ENCODE results near the gene PIK3R3.
A peak's percentile ranks its signal among the peaks of the same experiment; 100 is the strongest.
"Not testable (repeated sequence)": the region's sequence is repeated elsewhere in the genome, so short reads cannot be mapped to it uniquely, and the experiment has no call there.

The PIK3R3 gene

GRCh38 chr1:46102769-46103476, 29.5 kb downstream of the PIK3R3 start:
- no peak for DNase-seq
- peaks cover 0 to 4% of the 10 kb centered on the region in 2 donors for H3K36me3 Mint-ChIP-seq
- H3K4me1 Mint-ChIP-seq = no peaks in the 10 kb centered on the region
- H3K27me3 Mint-ChIP-seq = no peaks in the 10 kb centered on the region
- no peak for ATAC-seq (replicated peaks)
- no peak overlapping the region for H3K4me3 Mint-ChIP-seq
- no peak overlapping the region for H3K27ac Mint-ChIP-seq
- H3K9me3 Mint-ChIP-seq = peaks cover 0 to 3% of the 10 kb centered on the region in 2 donors

- Mint-ChIP-seq H3K36me3 (peaks cover 0 to 4% of the 10 kb centered on the region in 2 donors), H3K27ac (no peak overlapping the region), H3K27me3 (no peaks in the 10 kb centered on the region), H3K4me1 (peaks cover 4 to 8% of the 10 kb centered on the region in 2 donors), H3K4me3 (no peak overlapping the region), H3K9me3 (peaks cover 0 to 6% of the 10 kb centered on the region in 2 donors)
- ATAC-seq (replicated peaks) (no peak), DNase-seq (no peak)
Observed at GRCh38 chr1:46099215-46099614, 33.2 kb downstream of the PIK3R3 start.

GRCh38 chr1:46098027-46098712, 34.3 kb downstream of the PIK3R3 start:
- H3K27me3 Mint-ChIP-seq = no peaks in the 10 kb centered on the region
- H3K9me3 Mint-ChIP-seq = peaks cover 0 to 6% of the 10 kb centered on the region in 2 donors
- H3K27ac Mint-ChIP-seq = no peak overlapping the region
- DNase-seq = no peak
- peaks cover 0 to 4% of the 10 kb centered on the region in 2 donors for H3K36me3 Mint-ChIP-seq
- H3K4me3 Mint-ChIP-seq = no peak overlapping the region
- ATAC-seq (replicated peaks) = peak in 1 of 2 donors; percentile 34
- peaks cover 4 to 8% of the 10 kb centered on the region in 2 donors for H3K4me1 Mint-ChIP-seq

GRCh38 chr1:46097149-46097472, 35.3 kb downstream of the PIK3R3 start:
- peaks cover 4 to 8% of the 10 kb centered on the region in 2 donors for H3K4me1 Mint-ChIP-seq
- H3K9me3 Mint-ChIP-seq = peaks cover 0 to 6% of the 10 kb centered on the region in 2 donors
- no peak overlapping the region for H3K27ac Mint-ChIP-seq
- H3K36me3 Mint-ChIP-seq = peaks cover 0 to 4% of the 10 kb centered on the region in 2 donors
- no peak overlapping the region for H3K4me3 Mint-ChIP-seq
- ATAC-seq (replicated peaks) (no peak), DNase-seq (no peak)
- H3K27me3 Mint-ChIP-seq = no peaks in the 10 kb centered on the region

GRCh38 chr1:46096269-46097148, 35.9 kb downstream of the PIK3R3 start:
- ATAC-seq (replicated peaks) = peak in 1 of 2 donors; percentile 31
- peaks cover 4 to 8% of the 10 kb centered on the region in 2 donors for H3K4me1 Mint-ChIP-seq
- no peak for DNase-seq
- no peak overlapping the region for H3K27ac Mint-ChIP-seq
- no peaks in the 10 kb centered on the region for H3K27me3 Mint-ChIP-seq
- H3K9me3 Mint-ChIP-seq = peaks cover 0 to 6% of the 10 kb centered on the region in 2 donors
- H3K36me3 Mint-ChIP-seq = peaks cover 0 to 4% of the 10 kb centered on the region in 2 donors
- H3K4me3 Mint-ChIP-seq = no peak overlapping the region

GRCh38 chr1:46095110-46095509, 37.3 kb downstream of the PIK3R3 start:
- not testable (repeated sequence) for ATAC-seq (replicated peaks); H3K36me3 Mint-ChIP-seq; H3K4me3 Mint-ChIP-seq; H3K27me3 Mint-ChIP-seq; H3K27ac Mint-ChIP-seq; H3K9me3 Mint-ChIP-seq; H3K4me1 Mint-ChIP-seq; DNase-seq

- peaks cover 0 to 6% of the 10 kb centered on the region in 2 donors for H3K9me3 Mint-ChIP-seq
- H3K4me1 Mint-ChIP-seq = peaks cover 4 to 8% of the 10 kb centered on the region in 2 donors
- H3K27ac Mint-ChIP-seq = no peak overlapping the region
- ATAC-seq (replicated peaks) (no peak), DNase-seq (no peak)
- no peak overlapping the region for H3K4me3 Mint-ChIP-seq
- H3K27me3 Mint-ChIP-seq = no peaks in the 10 kb centered on the region
- peaks cover 0 to 4% of the 10 kb centered on the region in 2 donors for H3K36me3 Mint-ChIP-seq
Observed at GRCh38 chr1:46094471-46095005, 37.9 kb downstream of the PIK3R3 start.

GRCh38 chr1:46093832-46094231, 38.6 kb downstream of the PIK3R3 start:
- not testable (repeated sequence) for H3K4me3 Mint-ChIP-seq; H3K27me3 Mint-ChIP-seq; H3K4me1 Mint-ChIP-seq; H3K9me3 Mint-ChIP-seq; ATAC-seq (replicated peaks); H3K36me3 Mint-ChIP-seq; H3K27ac Mint-ChIP-seq; DNase-seq

GRCh38 chr1:46087891-46088290, 44.5 kb downstream of the PIK3R3 start:
- no peak overlapping the region for H3K27ac Mint-ChIP-seq
- no peak for DNase-seq
- H3K27me3 Mint-ChIP-seq = no peaks in the 10 kb centered on the region

GRCh38 chr1:46086576-46086975, 45.9 kb downstream of the PIK3R3 start:
- ATAC-seq (replicated peaks) (no peak), DNase-seq (no peak)
- no peak overlapping the region for H3K4me3 Mint-ChIP-seq
- H3K27ac Mint-ChIP-seq = no peak overlapping the region
- H3K9me3 Mint-ChIP-seq = no peaks in the 10 kb centered on the region
- peaks cover 0 to 1% of the 10 kb centered on the region in 2 donors for H3K36me3 Mint-ChIP-seq
- H3K27me3 Mint-ChIP-seq = no peaks in the 10 kb centered on the region
- H3K4me1 Mint-ChIP-seq = no peaks in the 10 kb centered on the region

More at GRCh38 chr1:46087891-46088290, 44.5 kb downstream of the PIK3R3 start:
- Mint-ChIP-seq H3K36me3 (peaks cover 0 to 1% of the 10 kb centered on the region in 2 donors), H3K4me3 (no peak overlapping the region), H3K9me3 (no peaks in the 10 kb centered on the region), H3K4me1 (no peaks in the 10 kb centered on the region)
- ATAC-seq (replicated peaks) = no peak

- Mint-ChIP-seq H3K27me3 (no peaks in the 10 kb centered on the region), H3K4me1 (no peaks in the 10 kb centered on the region), H3K36me3 (peaks cover 0 to 1% of the 10 kb centered on the region in 2 donors), H3K27ac (no peak overlapping the region), H3K4me3 (no peak overlapping the region), H3K9me3 (no peaks in the 10 kb centered on the region)
- DNase-seq (no peak), ATAC-seq (replicated peaks) (no peak)
Observed at GRCh38 chr1:46084553-46085451, 47.6 kb downstream of the PIK3R3 start.

- H3K9me3 Mint-ChIP-seq = no peaks in the 10 kb centered on the region
- H3K27ac Mint-ChIP-seq = no peak overlapping the region
- H3K27me3 Mint-ChIP-seq = peaks cover 0 to 5% of the 10 kb centered on the region in 2 donors
- DNase-seq = no peak
- ATAC-seq (replicated peaks) = no peak
- H3K36me3 Mint-ChIP-seq = no peaks in the 10 kb centered on the region
- no peaks in the 10 kb centered on the region for H3K4me1 Mint-ChIP-seq
- H3K4me3 Mint-ChIP-seq = no peak overlapping the region
Observed at GRCh38 chr1:46083579-46083978, 48.9 kb downstream of the PIK3R3 start.

GRCh38 chr1:46081619-46082018, 50.8 kb downstream of the PIK3R3 start:
- no peaks in the 10 kb centered on the region for H3K4me1 Mint-ChIP-seq
- peaks cover 0 to 5% of the 10 kb centered on the region in 2 donors for H3K27me3 Mint-ChIP-seq
- H3K27ac Mint-ChIP-seq = no peak overlapping the region
- no peak for DNase-seq
- H3K4me3 Mint-ChIP-seq = no peak overlapping the region
- H3K9me3 Mint-ChIP-seq = no peaks in the 10 kb centered on the region
- ATAC-seq (replicated peaks) = no peak
- H3K36me3 Mint-ChIP-seq = no peaks in the 10 kb centered on the region
